ENCODE results near the gene KIRREL1.

- TF ChIP-seq POLR2A (IDR thresholded peaks at IDR 0.05) (no peak), EP300 (IDR thresholded peaks at IDR 0.05) (no peak), POLR2AphosphoS5 (IDR thresholded peaks at IDR 0.05) (no peak), CTCF (IDR thresholded peaks at IDR 0.05) (no peak)
Measured at GRCh38 chr1:158024737-158025136, 31.3 kb downstream of the KIRREL1 start.
